Measurements from ENCODE around the gene WSCD1.

- TF ChIP-seq, protein P1, sequence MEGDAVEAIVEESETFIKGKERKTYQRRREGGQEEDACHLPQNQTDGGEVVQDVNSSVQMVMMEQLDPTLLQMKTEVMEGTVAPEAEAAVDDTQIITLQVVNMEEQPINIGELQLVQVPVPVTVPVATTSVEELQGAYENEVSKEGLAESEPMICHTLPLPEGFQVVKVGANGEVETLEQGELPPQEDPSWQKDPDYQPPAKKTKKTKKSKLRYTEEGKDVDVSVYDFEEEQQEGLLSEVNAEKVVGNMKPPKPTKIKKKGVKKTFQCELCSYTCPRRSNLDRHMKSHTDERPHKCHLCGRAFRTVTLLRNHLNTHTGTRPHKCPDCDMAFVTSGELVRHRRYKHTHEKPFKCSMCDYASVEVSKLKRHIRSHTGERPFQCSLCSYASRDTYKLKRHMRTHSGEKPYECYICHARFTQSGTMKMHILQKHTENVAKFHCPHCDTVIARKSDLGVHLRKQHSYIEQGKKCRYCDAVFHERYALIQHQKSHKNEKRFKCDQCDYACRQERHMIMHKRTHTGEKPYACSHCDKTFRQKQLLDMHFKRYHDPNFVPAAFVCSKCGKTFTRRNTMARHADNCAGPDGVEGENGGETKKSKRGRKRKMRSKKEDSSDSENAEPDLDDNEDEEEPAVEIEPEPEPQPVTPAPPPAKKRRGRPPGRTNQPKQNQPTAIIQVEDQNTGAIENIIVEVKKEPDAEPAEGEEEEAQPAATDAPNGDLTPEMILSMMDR (IDR thresholded peaks at IDR 0.05): no peak
- no peak for TF ChIP-seq POLR2A (IDR thresholded peaks at IDR 0.05)
These were observed 32.4 kb downstream of the WSCD1 start for GRCh38 chr17:6102615-6103014.
